ENCODE measurements around the gene RBBP8NL.

RBBP8NL gene

GRCh38 chr20:62365814-62366369, 61.4 kb downstream of the RBBP8NL start:
- TF ChIP-seq EZH2 (IDR thresholded peaks at IDR 0.05; ENCODE audit: borderline replicate concordance, low read depth, low read length, severe bottlenecking) = no peak
- TF ChIP-seq, protein P1, sequence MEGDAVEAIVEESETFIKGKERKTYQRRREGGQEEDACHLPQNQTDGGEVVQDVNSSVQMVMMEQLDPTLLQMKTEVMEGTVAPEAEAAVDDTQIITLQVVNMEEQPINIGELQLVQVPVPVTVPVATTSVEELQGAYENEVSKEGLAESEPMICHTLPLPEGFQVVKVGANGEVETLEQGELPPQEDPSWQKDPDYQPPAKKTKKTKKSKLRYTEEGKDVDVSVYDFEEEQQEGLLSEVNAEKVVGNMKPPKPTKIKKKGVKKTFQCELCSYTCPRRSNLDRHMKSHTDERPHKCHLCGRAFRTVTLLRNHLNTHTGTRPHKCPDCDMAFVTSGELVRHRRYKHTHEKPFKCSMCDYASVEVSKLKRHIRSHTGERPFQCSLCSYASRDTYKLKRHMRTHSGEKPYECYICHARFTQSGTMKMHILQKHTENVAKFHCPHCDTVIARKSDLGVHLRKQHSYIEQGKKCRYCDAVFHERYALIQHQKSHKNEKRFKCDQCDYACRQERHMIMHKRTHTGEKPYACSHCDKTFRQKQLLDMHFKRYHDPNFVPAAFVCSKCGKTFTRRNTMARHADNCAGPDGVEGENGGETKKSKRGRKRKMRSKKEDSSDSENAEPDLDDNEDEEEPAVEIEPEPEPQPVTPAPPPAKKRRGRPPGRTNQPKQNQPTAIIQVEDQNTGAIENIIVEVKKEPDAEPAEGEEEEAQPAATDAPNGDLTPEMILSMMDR (IDR thresholded peaks at IDR 0.05; ENCODE audit: borderline replicate concordance, extremely low read depth, low read length, poor library complexity, severe bottlenecking) = no peak
- H4K20me1 ChIP-seq (ENCODE audit: insufficient read depth, low read length) = peaks cover 15% of the 10 kb centered on the region
- 0 out of 3 replicates have a peak, but pooled peaks have one; percentile 25 for ATAC-seq (ENCODE audit: insufficient read depth, low read depth)

GRCh38 chr20:62364911-62365736, 62.2 kb downstream of the RBBP8NL start:
- Histone ChIP-seq H3K27me3 (ENCODE audit: insufficient read depth, low read length, poor library complexity) (peaks cover 2% of the 10 kb centered on the region), H3K9me3 (ENCODE audit: insufficient read depth, low read length, severe bottlenecking) (no peaks in the 10 kb centered on the region), H4K20me1 (ENCODE audit: insufficient read depth, low read length) (peaks cover 14% of the 10 kb centered on the region), H3K27ac (ENCODE audit: low read length) (no peak overlapping the region), H3K36me3 (ENCODE audit: insufficient read depth, low read length) (no peaks in the 10 kb centered on the region), H3K4me3 (ENCODE audit: low read depth in 1 of 2, low read length in 2 of 2) (no peak overlapping the region), H3K4me2 (ENCODE audit: insufficient read depth, low read length) (no peak overlapping the region), H3K79me2 (ENCODE audit: insufficient read depth, low read length) (no peaks in the 10 kb centered on the region), H3K9ac (ENCODE audit: low read depth, low read length) (no peak overlapping the region), H2AFZ (ENCODE audit: low read depth, low read length) (no peak overlapping the region), H3K4me1 (ENCODE audit: insufficient read depth, low read length) (no peaks in the 10 kb centered on the region)
- TF ChIP-seq, protein P1 (IDR thresholded peaks at IDR 0.05; ENCODE audit: borderline replicate concordance, extremely low read depth, low read length, poor library complexity, severe bottlenecking) = no peak
- no peak for TF ChIP-seq EZH2 (IDR thresholded peaks at IDR 0.05; ENCODE audit: borderline replicate concordance, low read depth, low read length, severe bottlenecking)
- DNase-seq (no peak), ATAC-seq (ENCODE audit: insufficient read depth, low read depth) (no peak)

More at GRCh38 chr20:62365814-62366369, 61.4 kb downstream of the RBBP8NL start:
- H2AFZ ChIP-seq (ENCODE audit: low read depth, low read length) = no peak overlapping the region
- no peak overlapping the region for H3K27ac ChIP-seq (ENCODE audit: low read length)
- H3K9ac ChIP-seq (ENCODE audit: low read depth, low read length) = no peak overlapping the region
- no peak for DNase-seq
- no peak overlapping the region for H3K4me2 ChIP-seq (ENCODE audit: insufficient read depth, low read length)
- H3K79me2 ChIP-seq (ENCODE audit: insufficient read depth, low read length) = no peaks in the 10 kb centered on the region
- H3K36me3 ChIP-seq (ENCODE audit: insufficient read depth, low read length) = no peaks in the 10 kb centered on the region
- H3K4me3 ChIP-seq (ENCODE audit: low read depth in 1 of 2, low read length in 2 of 2) = no peak overlapping the region
- H3K27me3 ChIP-seq (ENCODE audit: insufficient read depth, low read length, poor library complexity) = peaks cover 2% of the 10 kb centered on the region
- no peaks in the 10 kb centered on the region for H3K4me1 ChIP-seq (ENCODE audit: insufficient read depth, low read length)
- H3K9me3 ChIP-seq (ENCODE audit: insufficient read depth, low read length, severe bottlenecking) = no peaks in the 10 kb centered on the region

GRCh38 chr20:62363920-62364851, 63.2 kb downstream of the RBBP8NL start:
- Histone ChIP-seq H2AFZ (ENCODE audit: low read depth, low read length) (no peak overlapping the region), H3K79me2 (ENCODE audit: insufficient read depth, low read length) (no peaks in the 10 kb centered on the region), H3K4me1 (ENCODE audit: insufficient read depth, low read length) (no peaks in the 10 kb centered on the region), H3K36me3 (ENCODE audit: insufficient read depth, low read length) (no peaks in the 10 kb centered on the region), H3K27me3 (ENCODE audit: insufficient read depth, low read length, poor library complexity) (peaks cover 2% of the 10 kb centered on the region), H3K4me2 (ENCODE audit: insufficient read depth, low read length) (no peak overlapping the region), H3K4me3 (ENCODE audit: low read depth in 1 of 2, low read length in 2 of 2) (no peak overlapping the region), H3K27ac (ENCODE audit: low read length) (no peak overlapping the region), H3K9ac (ENCODE audit: low read depth, low read length) (no peak overlapping the region), H4K20me1 (ENCODE audit: insufficient read depth, low read length) (peaks cover 10% of the 10 kb centered on the region), H3K9me3 (ENCODE audit: insufficient read depth, low read length, severe bottlenecking) (no peaks in the 10 kb centered on the region)
- ATAC-seq (ENCODE audit: insufficient read depth, low read depth) (no peak), DNase-seq (no peak)
- TF ChIP-seq, protein P1 (IDR thresholded peaks at IDR 0.05; ENCODE audit: borderline replicate concordance, extremely low read depth, low read length, poor library complexity, severe bottlenecking) = no peak
- TF ChIP-seq EZH2 (IDR thresholded peaks at IDR 0.05; ENCODE audit: borderline replicate concordance, low read depth, low read length, severe bottlenecking) = no peak

All from DND-41 (cell line).